CD4-positive, alpha-beta memory T cell (primary cell): Measurements from ENCODE around the gene ZRANB1. TPM values are rescaled to one million over a fixed set of nuclear protein-coding genes. Genes with fewer than 3 reads are reported as not detected.
A peak's percentile ranks its signal among the peaks of the same experiment; 100 is the strongest.
"Not testable (repeated sequence)": the region's sequence is repeated elsewhere in the genome, so short reads cannot be mapped to it uniquely, and the experiment has no call there.

Experiments
- CTCF ChIA-PET: fragments of 350-600 bp; sonication (Branson Sonifier 250); formaldehyde crosslinking; loops from one replicate; lab custom pipeline; 2021; ENCODE audit warnings: inconsistent platforms; ENCODE audit not compliant: partially characterized antibody; lab: Charles Lee
- POLR2A ChIA-PET: fragments of 350-600 bp; sonication (Branson Sonifier 250); formaldehyde crosslinking; loops from one replicate; lab custom pipeline; 2021; ENCODE audit not compliant: partially characterized antibody; lab: Charles Lee
- DNase-seq, 5 donors: peaks; one replicate each; pipeline versions ENCODE4 v3.0.0 to v3.0.0-alpha.2; 2020 to 2022; ENCODE audit warnings: mixed read lengths in 1 of 5
- H3K27ac ChIP-seq: one replicate; pipeline ENCODE4 v1.7.0; 2013; ENCODE audit warnings: low read depth, low read length
- H3K27me3 ChIP-seq: 2 replicates; pipeline ENCODE4 v1.7.0; 2013; ENCODE audit warnings: mild to moderate bottlenecking, low read length, moderate library complexity; ENCODE audit not compliant: insufficient read depth
- H3K36me3 ChIP-seq: 2 replicates; pipeline ENCODE4 v1.7.0; 2013; ENCODE audit warnings: mild to moderate bottlenecking, low read length, moderate library complexity; ENCODE audit not compliant: insufficient read depth
- H3K4me1 ChIP-seq: 2 replicates; pipeline ENCODE4 v1.7.0; 2013; ENCODE audit warnings: mild to moderate bottlenecking, low read length, moderate library complexity; ENCODE audit not compliant: insufficient read depth
- H3K4me3 ChIP-seq, 2 donors: one replicate each; pipeline ENCODE4 v1.7.0; 2013; ENCODE audit warnings: low read length in 2 of 2, mild to moderate bottlenecking in 1 of 2
- H3K9me3 ChIP-seq, 2 donors: one replicate each; pipeline ENCODE4 v1.7.0; 2013; ENCODE audit warnings: low read length in 2 of 2, control low read depth in 1 of 2; ENCODE audit not compliant: control insufficient read depth in 1 of 2
- H3K27ac Mint-ChIP-seq, 7 donors: one replicate each; pipeline ENCODE4 v1.8.0; 2020 to 2021; ENCODE audit warnings: mixed read lengths in 7 of 7, mild to moderate bottlenecking in 6 of 7, inconsistent platforms in 3 of 7, moderate library complexity in 3 of 7
- H3K27me3 Mint-ChIP-seq, 2 donors: one replicate each; pipeline ENCODE4 v1.8.0; 2020 to 2021; ENCODE audit warnings: mixed read lengths in 2 of 2
- H3K36me3 Mint-ChIP-seq, 2 donors: one replicate each; pipeline ENCODE4 v1.8.0; 2020 to 2021; ENCODE audit warnings: mixed read lengths in 2 of 2, inconsistent platforms in 1 of 2, mild to moderate bottlenecking in 1 of 2
- H3K4me1 Mint-ChIP-seq, 4 donors: one replicate each; pipeline ENCODE4 v1.8.0; 2020 to 2021; ENCODE audit warnings: mixed read lengths in 4 of 4, mild to moderate bottlenecking in 1 of 4
- H3K4me3 Mint-ChIP-seq, 8 donors: one replicate each; pipeline ENCODE4 v1.8.0; 2020 to 2021; ENCODE audit warnings: mixed read lengths in 8 of 8, mild to moderate bottlenecking in 7 of 8, moderate library complexity in 6 of 8, inconsistent platforms in 3 of 8
- H3K9me3 Mint-ChIP-seq, 8 donors: one replicate each; pipeline ENCODE4 v1.8.0; 2020 to 2021; ENCODE audit warnings: mixed read lengths in 8 of 8, mild to moderate bottlenecking in 5 of 8, inconsistent platforms in 3 of 8, moderate library complexity in 1 of 8
- intact Hi-C: fragments of 100-400 bp; cut with micrococcal nuclease; formaldehyde crosslinking; loops from one replicate; pipeline ENCODE4 v1.15.1; 2023
- polyA plus RNA-seq, 2 donors: library from polyadenylated mRNA; unstranded; fragments of 300-500 nt; fragmentation: Illumina TruSeq; gene quantifications; one replicate each; pipeline ENCODE4 v1.2.3, GENCODE V29; 2021
- total RNA-seq, 2 experiments: library from RNA; stranded (reverse); gene quantifications; one replicate each; pipeline ENCODE4 v1.2.3, GENCODE V29; 2021

ZRANB1 gene
- total and polyA plus RNA-seq, 4 experiments from 2014 or later = 6.2 to 23.8 (median 16.4) TPM

DNA sequence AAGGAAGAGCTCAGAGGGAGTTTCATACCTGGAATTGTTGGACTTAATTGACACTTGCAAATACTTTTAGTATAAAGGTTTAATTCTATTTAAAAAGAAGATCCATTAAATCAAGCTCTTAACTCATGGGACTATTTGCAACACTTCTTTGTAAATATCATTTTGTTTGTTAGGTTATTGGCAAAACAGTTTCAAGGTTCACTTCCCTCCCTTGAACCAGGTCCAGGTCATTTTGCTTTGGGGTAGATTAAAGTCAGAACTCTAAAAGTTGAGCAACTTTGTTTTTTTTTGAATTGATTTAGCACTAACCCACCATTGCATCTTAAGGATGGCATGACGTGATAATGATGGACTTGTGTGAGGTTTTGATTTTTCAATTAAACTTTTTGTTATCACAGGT, 45.9 kb downstream of the ZRANB1 start:
- no peaks in the 10 kb centered on the region for H3K4me1 ChIP-seq
- no peak for DNase-seq
- Mint-ChIP-seq H3K4me1 (peaks cover 0 to 4% (median 0%) of the 10 kb centered on the region in 4 donors), H3K27ac (peak overlapping the region in 2 of 7 donors; percentile 33 to 59), H3K9me3 (no peaks in the 10 kb centered on the region), H3K36me3 (peaks cover 56 to 61% of the 10 kb centered on the region in 2 donors), H3K27me3 (no peaks in the 10 kb centered on the region), H3K4me3 (no peak overlapping the region)
- H3K4me3 ChIP-seq = no peak overlapping the region
- ChIA-PET POLR2A (no interaction called here), CTCF (no interaction called here)
- no peaks in the 10 kb centered on the region for H3K27me3 ChIP-seq
- H3K27ac ChIP-seq = no peak overlapping the region
- peaks cover 23% of the 10 kb centered on the region for H3K36me3 ChIP-seq
- no peaks in the 10 kb centered on the region for H3K9me3 ChIP-seq
- intact Hi-C loops = no loop called here

GRCh38 chr10:124988753-124989152, 46.8 kb downstream of the ZRANB1 start:
- Mint-ChIP-seq H3K27ac (peak overlapping the region in 2 of 7 donors; percentile 18 to 26), H3K36me3 (peaks cover 46 to 51% of the 10 kb centered on the region in 2 donors)
- H3K9me3 Mint-ChIP-seq, H3K4me1 Mint-ChIP-seq, POLR2A ChIA-PET, H3K4me3 Mint-ChIP-seq, H3K27me3 Mint-ChIP-seq, H3K4me1 ChIP-seq, H3K4me3 ChIP-seq, intact Hi-C loops, H3K9me3 ChIP-seq, H3K27me3 ChIP-seq, DNase-seq, H3K27ac ChIP-seq: not testable (repeated sequence)
- CTCF ChIA-PET = interaction anchor here (0.7 kb wide), 1 partner anchor 49 kb away, joined by 3 read pairs; no protein-coding TSS in a partner anchor
- peaks cover 13% of the 10 kb centered on the region for H3K36me3 ChIP-seq

- no peaks in the 10 kb centered on the region for H3K9me3 Mint-ChIP-seq
- peaks cover 40 to 45% of the 10 kb centered on the region in 2 donors for H3K36me3 Mint-ChIP-seq
- no peak overlapping the region for H3K4me3 Mint-ChIP-seq
- H3K4me3 ChIP-seq = no peak overlapping the region
- no peaks in the 10 kb centered on the region for H3K27me3 ChIP-seq
- no peaks in the 10 kb centered on the region for H3K9me3 ChIP-seq
- intact Hi-C loops = no loop called here
- no peaks in the 10 kb centered on the region for H3K27me3 Mint-ChIP-seq
- H3K4me1 ChIP-seq = no peaks in the 10 kb centered on the region
- ChIA-PET CTCF (interaction anchor here (1.3 to 3.0 kb wide), 2 partner anchors 9 to 11 kb away, joined by 5 to 8 read pairs; no protein-coding TSS in a partner anchor), POLR2A (no interaction called here)
- H3K27ac Mint-ChIP-seq = no peak overlapping the region
- peaks cover 6% of the 10 kb centered on the region for H3K36me3 ChIP-seq
- no peak for DNase-seq
- H3K27ac ChIP-seq = no peak overlapping the region
- H3K4me1 Mint-ChIP-seq = peaks cover 0 to 4% (median under 1%) of the 10 kb centered on the region in 4 donors
These were observed 47.6 kb downstream of the ZRANB1 start for GRCh38 chr10:124989526-124989925.

DNA sequence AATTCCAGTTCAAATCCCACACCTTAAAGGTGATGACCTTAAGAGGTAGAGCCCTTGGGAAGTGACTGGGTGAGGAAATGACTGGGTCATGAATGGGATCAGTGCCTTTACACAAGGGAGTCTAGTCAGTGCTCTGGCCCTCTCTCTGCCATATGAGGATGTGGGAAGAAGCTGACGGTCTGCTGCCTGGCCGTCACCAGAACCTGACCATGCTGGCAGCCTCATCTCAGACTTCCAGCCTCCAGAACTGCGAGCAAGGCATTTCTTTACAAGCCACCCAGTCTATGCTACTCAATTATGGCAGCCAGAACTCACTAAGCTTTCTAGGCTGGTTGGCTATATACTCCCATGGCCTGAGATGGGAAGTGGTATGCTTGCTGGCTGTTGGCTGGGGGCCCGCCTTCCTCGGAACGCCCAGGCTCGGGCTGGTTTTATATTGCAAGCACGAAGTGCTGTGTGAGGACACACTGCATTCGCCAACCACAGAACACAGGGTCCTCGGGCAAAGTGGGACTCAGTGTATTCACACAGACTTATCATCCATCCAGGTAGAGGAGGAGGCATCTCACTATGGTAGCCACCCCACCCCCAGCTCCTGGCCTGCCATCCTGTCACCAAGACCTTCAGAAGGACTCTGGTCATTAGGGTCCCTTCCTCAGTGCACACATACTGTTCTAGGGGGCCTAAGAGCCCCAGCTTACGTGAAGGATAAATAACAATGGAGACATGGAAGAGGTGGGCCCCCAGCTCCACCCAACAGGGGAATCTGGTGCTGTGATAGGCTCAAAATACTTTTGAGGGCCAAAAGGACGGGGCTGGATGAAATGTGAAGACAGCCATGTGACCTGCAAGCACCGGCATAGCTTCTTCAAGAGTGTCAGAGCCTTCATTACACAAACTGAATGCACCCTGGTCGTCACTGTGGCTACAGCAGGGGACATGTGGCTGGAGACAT, 49.0 kb downstream of the ZRANB1 start:
- no peaks in the 10 kb centered on the region for H3K9me3 ChIP-seq
- Mint-ChIP-seq H3K36me3 (peaks cover 28 to 33% of the 10 kb centered on the region in 2 donors), H3K27me3 (no peaks in the 10 kb centered on the region), H3K27ac (no peak overlapping the region), H3K9me3 (no peaks in the 10 kb centered on the region), H3K4me1 (peaks cover 0 to 4% (median under 1%) of the 10 kb centered on the region in 4 donors), H3K4me3 (no peak overlapping the region)
- intact Hi-C loops = no loop called here
- H3K36me3 ChIP-seq = no peaks in the 10 kb centered on the region
- ChIA-PET CTCF (interaction anchor here (0.6 to 3.0 kb wide), 2 partner anchors 13 to 946 kb away, joined by 4 to 8 read pairs; no protein-coding TSS in a partner anchor), POLR2A (no interaction called here)
- no peak overlapping the region for H3K27ac ChIP-seq
- no peaks in the 10 kb centered on the region for H3K27me3 ChIP-seq
- DNase-seq = no peak
- no peak overlapping the region for H3K4me3 ChIP-seq
- H3K4me1 ChIP-seq = no peaks in the 10 kb centered on the region

GRCh38 chr10:124991835-124992234, 49.9 kb downstream of the ZRANB1 start:
- Mint-ChIP-seq H3K4me1 (peaks cover 0 to 4% (median under 1%) of the 10 kb centered on the region in 4 donors), H3K27ac (no peak overlapping the region), H3K4me3 (no peak overlapping the region), H3K36me3 (peaks cover 22 to 28% of the 10 kb centered on the region in 2 donors), H3K9me3 (no peaks in the 10 kb centered on the region), H3K27me3 (no peaks in the 10 kb centered on the region)
- no peaks in the 10 kb centered on the region for H3K9me3 ChIP-seq
- no peaks in the 10 kb centered on the region for H3K27me3 ChIP-seq
- no peak for DNase-seq
- no peak overlapping the region for H3K27ac ChIP-seq
- intact Hi-C loops = no loop called here
- ChIA-PET POLR2A (no interaction called here), CTCF (interaction anchor here (0.6 to 3.0 kb wide), 8 partner anchors 8 to 945 kb away, joined by 3 to 8 read pairs (median 4); no protein-coding TSS in a partner anchor)
- no peak overlapping the region for H3K4me3 ChIP-seq
- H3K36me3 ChIP-seq = no peaks in the 10 kb centered on the region
- H3K4me1 ChIP-seq = no peaks in the 10 kb centered on the region

DNA sequence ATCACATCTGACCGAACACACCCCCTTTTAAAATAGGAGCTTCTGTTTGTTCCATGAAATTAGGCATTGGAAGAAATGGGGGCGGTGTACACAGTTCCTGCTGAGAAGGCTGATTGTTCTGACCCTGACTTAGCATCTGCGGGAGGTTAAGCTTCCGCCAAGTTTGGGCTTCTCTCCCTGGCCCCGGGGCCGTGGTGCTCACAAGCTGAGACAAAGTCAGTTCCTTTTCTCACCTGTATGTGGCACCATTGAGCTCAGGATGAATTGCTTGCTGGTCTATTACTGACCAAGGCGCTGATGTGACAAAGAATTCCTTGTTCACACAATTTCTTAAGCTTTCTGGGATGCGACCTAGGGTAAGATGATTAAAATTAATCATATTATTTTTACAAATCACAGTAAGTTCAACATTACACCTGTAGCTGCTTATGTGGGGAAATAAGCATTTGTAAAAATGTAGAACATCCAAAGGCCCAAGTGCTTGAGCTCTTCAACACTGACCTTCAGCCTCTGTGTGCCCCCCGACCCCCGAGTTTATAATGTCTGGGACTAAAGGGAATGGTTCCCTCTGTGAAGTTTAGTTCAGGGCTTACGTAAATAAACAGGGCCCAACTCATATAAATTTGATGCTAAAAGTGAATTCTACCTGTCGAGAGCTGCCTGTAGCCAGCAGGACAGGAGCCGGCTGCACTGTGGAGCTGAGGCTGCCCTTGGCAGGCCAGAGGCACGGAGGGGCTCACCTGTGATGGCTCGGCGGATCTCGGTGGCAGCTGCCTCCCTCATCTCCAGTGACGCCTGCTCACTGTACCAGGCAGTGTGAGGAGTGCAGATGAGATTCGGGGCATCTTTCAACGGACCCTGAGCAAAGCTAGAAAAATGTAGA, 50.8 kb downstream of the ZRANB1 start:
- Mint-ChIP-seq H3K36me3 (peaks cover 17 to 23% of the 10 kb centered on the region in 2 donors), H3K27me3 (no peaks in the 10 kb centered on the region), H3K9me3 (no peaks in the 10 kb centered on the region), H3K4me1 (peaks cover 0 to 4% (median under 1%) of the 10 kb centered on the region in 4 donors), H3K27ac (no peak overlapping the region), H3K4me3 (no peak overlapping the region)
- Histone ChIP-seq H3K27me3 (no peaks in the 10 kb centered on the region), H3K4me3 (no peak overlapping the region), H3K9me3 (no peaks in the 10 kb centered on the region), H3K27ac (no peak overlapping the region), H3K4me1 (no peaks in the 10 kb centered on the region), H3K36me3 (no peaks in the 10 kb centered on the region)
- ChIA-PET POLR2A (no interaction called here), CTCF (interaction anchor here (0.8 to 1.4 kb wide), 10 partner anchors 9 to 55 kb away, joined by 3 to 7 read pairs (median 4); no protein-coding TSS in a partner anchor)
- peak in 1 of 5 donors; percentile 14 for DNase-seq
- intact Hi-C loops = no loop called here
